Sigmoid colon (tissue), 6 donors: Measurements from ENCODE around the gene SORL1-AS1.

ENCODE experiments used
- DNase-seq: peaks from one replicate; pipeline ENCODE4 v3.0.0-alpha.2; 2019
- H3K27ac ChIP-seq, 4 donors: fragments of 200-600 bp; sonication (generic); one replicate each; pipeline ENCODE4 v1.5.1; 2016 to 2019; ENCODE audit warnings: mild to moderate bottlenecking in 1 of 4
- H3K27me3 ChIP-seq, 3 donors: fragments of 200-600 bp; sonication (generic); one replicate each; pipeline ENCODE4 v1.5.1; 2019; ENCODE audit warnings: mild to moderate bottlenecking in 1 of 3
- H3K36me3 ChIP-seq, 4 donors: fragments of 200-600 bp; sonication (generic); one replicate each; pipeline ENCODE4 v1.5.1; 2016 to 2019
- H3K4me1 ChIP-seq, 4 donors: fragments of 200-600 bp; sonication (generic); one replicate each; pipeline ENCODE4 v1.5.1; 2017 to 2019
- H3K4me3 ChIP-seq, 4 donors: fragments of 200-600 bp; sonication (generic); one replicate each; pipeline ENCODE4 v1.5.1; 2017 to 2019; ENCODE audit warnings: mild to moderate bottlenecking in 2 of 4, moderate library complexity in 1 of 4
- H3K9me3 ChIP-seq, 4 donors: fragments of 200-600 bp in 3 of 4; sonication (generic) in 3 of 4; one replicate each; pipeline versions ENCODE4 v1.5.1 to v1.6.1; 2013 to 2019
- CTCF ChIP-seq, 4 experiments: fragments of 450-650 bp in 3 of 4; fragments of 200-600 bp in 1 of 4; IDR thresholded peaks; one replicate each; pipeline ENCODE4 v1.5.1; 2016 to 2019; ENCODE audit warnings: antibody characterized with exemption in 4 of 4, mild to moderate bottlenecking in 3 of 4, moderate library complexity in 2 of 4
- EP300 ChIP-seq, 4 donors: sonication (generic); formaldehyde crosslinking; IDR thresholded peaks; one replicate each; pipeline ENCODE4 v1.6.1; 2017; ENCODE audit warnings: antibody characterized with exemption in 4 of 4
- POLR2A ChIP-seq, 2 donors: fragments of 450-650 bp; IDR thresholded peaks; one replicate each; pipeline ENCODE4 v1.6.1; 2016; ENCODE audit warnings: antibody characterized with exemption in 2 of 2, mild to moderate bottlenecking in 2 of 2, moderate library complexity in 2 of 2
- POLR2AphosphoS5 ChIP-seq, 4 donors: sonication (generic); formaldehyde crosslinking; IDR thresholded peaks; one replicate each; pipeline ENCODE4 v1.6.1; 2017; ENCODE audit warnings: antibody characterized with exemption in 4 of 4
- WGBS, 2 donors: extraction: QIAGEN DNeasy Blood & Tissue Kit; methylation state at CpG; one replicate each; pipeline ENCODE4 v1.1.7; 2013; 5-methylcytosine and 5-hydroxymethylcytosine counted together
- intact Hi-C: fragments of 100-400 bp; cut with DNase I; formaldehyde crosslinking; loops from one replicate; pipeline ENCODE4 v1.15.1; 2023
- donor health status: healthy with polysubstance abuse.
- donor health status: healthy.

Gene SORL1-AS1

GRCh38 chr11:121497176-121497998 lies 44.6 kb upstream of the SORL1-AS1 start:
- TF ChIP-seq POLR2A (IDR thresholded peaks at IDR 0.05) (no peak), CTCF (IDR thresholded peaks at IDR 0.05) (no peak), EP300 (IDR thresholded peaks at IDR 0.05) (no peak), POLR2AphosphoS5 (IDR thresholded peaks at IDR 0.05) (no peak)
- no peaks in the 10 kb centered on the region for H3K27me3 ChIP-seq
- no peak overlapping the region for H3K27ac ChIP-seq
- no peaks in the 10 kb centered on the region for H3K9me3 ChIP-seq
- intact Hi-C loops, result no loop called here
- H3K36me3 ChIP-seq, result peaks cover 0 to 14% (median 3%) of the 10 kb centered on the region in 4 donors
- H3K4me1 ChIP-seq, result no peaks in the 10 kb centered on the region
- H3K4me3 ChIP-seq, result no peak overlapping the region
- 59 to 78% methylated on average over 5 of the region's 5 CpGs for WGBS, 2 donors
- DNase-seq, result no peak

- Histone ChIP-seq H3K27me3 (no peaks in the 10 kb centered on the region), H3K27ac (no peak overlapping the region), H3K4me1 (no peaks in the 10 kb centered on the region), H3K36me3 (peaks cover 0 to 14% (median 3%) of the 10 kb centered on the region in 4 donors), H3K9me3 (no peaks in the 10 kb centered on the region), H3K4me3 (no peak overlapping the region)
- intact Hi-C loops, result no loop called here
- WGBS, 2 donors, result 71 to 92% methylated on average over 7 of the region's 7 CpGs
- TF ChIP-seq EP300 (IDR thresholded peaks at IDR 0.05) (no peak), CTCF (IDR thresholded peaks at IDR 0.05) (no peak), POLR2A (IDR thresholded peaks at IDR 0.05) (no peak), POLR2AphosphoS5 (IDR thresholded peaks at IDR 0.05) (no peak)
- no peak for DNase-seq
Observed at GRCh38 chr11:121494355-121495099, 41.8 kb upstream of the SORL1-AS1 start.

- Histone ChIP-seq H3K27ac (no peak overlapping the region), H3K4me3 (no peak overlapping the region), H3K9me3 (no peaks in the 10 kb centered on the region), H3K36me3 (no peaks in the 10 kb centered on the region), H3K27me3 (no peaks in the 10 kb centered on the region), H3K4me1 (peaks cover 0 to 13% (median 6%) of the 10 kb centered on the region in 4 donors)
- no peak for TF ChIP-seq EP300 (IDR thresholded peaks at IDR 0.05)
- TF ChIP-seq POLR2A (IDR thresholded peaks at IDR 0.05), result no peak
- TF ChIP-seq CTCF (IDR thresholded peaks at IDR 0.05), result no peak
- TF ChIP-seq POLR2AphosphoS5 (IDR thresholded peaks at IDR 0.05), result no peak
- no peak for DNase-seq
- intact Hi-C loops, result no loop called here
- WGBS, 2 donors, result 95 to 100% methylated on average over 2 of the region's 2 CpGs
Observed at GRCh38 chr11:121489823-121490222, 37.1 kb upstream of the SORL1-AS1 start.

- Histone ChIP-seq H3K27ac (peak overlapping the region in 2 of 4 donors; percentile 34 to 55), H3K4me1 (peaks cover 0 to 13% (median 6%) of the 10 kb centered on the region in 4 donors), H3K36me3 (no peaks in the 10 kb centered on the region), H3K27me3 (no peaks in the 10 kb centered on the region), H3K4me3 (no peak overlapping the region), H3K9me3 (no peaks in the 10 kb centered on the region)
- intact Hi-C loops, result no loop called here
- no peak for DNase-seq
- WGBS, 2 donors, result 82 to 85% methylated on average over 6 of the region's 6 CpGs
- TF ChIP-seq EP300 (IDR thresholded peaks at IDR 0.05), result no peak
- no peak for TF ChIP-seq POLR2A (IDR thresholded peaks at IDR 0.05)
- TF ChIP-seq CTCF (IDR thresholded peaks at IDR 0.05), result no peak
- no peak for TF ChIP-seq POLR2AphosphoS5 (IDR thresholded peaks at IDR 0.05)
Observed at GRCh38 chr11:121488641-121489040, 35.9 kb upstream of the SORL1-AS1 start.
